ENCODE results near the gene RAB17. TPM values are rescaled to one million over a fixed set of nuclear protein-coding genes. Genes with fewer than 3 reads are reported as not detected.

The RAB17 gene
- total and polyA plus RNA-seq, 2 of the 8 experiments (the other 6 are each of a cell fraction or from before 2014, with no cell fraction given): 42.6 to 83.4 TPM

GRCh38 chr2:237626813-237627440, 36.4 kb upstream of the RAB17 start:
- Histone ChIP-seq H2BK15ac (ENCODE audit: low read length) (peak overlapping the region; percentile 92; the same call in 1 of the 2 replicates), H4K5ac (ENCODE audit: insufficient read length, low read depth, low read length) (peak overlapping the region; percentile 35), H3K18ac (ENCODE audit: extremely low read depth, low read length) (no peak overlapping the region), H3K9ac (replicated peaks in 1 of 4; ENCODE audit: extremely low read depth in 1 of 4, low read depth in 3 of 4, low read length in 3 of 4) (peak overlapping the region in 2 of 4 experiments; percentile 21 to 49; a peak in 2 of 7 replicates), H3K79me2 (ENCODE audit: control insufficient read depth in 1 of 2, insufficient read depth in 2 of 2, low read length in 2 of 2) (peaks cover 0 to 12% of the 10 kb centered on the region in 2 experiments; a peak in 2 of 4 replicates), H3K27me3 (replicated peaks in 1 of 4; ENCODE audit: control insufficient read depth in 3 of 4, extremely low read depth in 1 of 4, insufficient read depth in 3 of 4, low read length in 3 of 4) (peaks cover 0 to 31% (median 24%) of the 10 kb centered on the region in 4 experiments; a peak in 6 of 7 replicates), H2AFZ (ENCODE audit: low read length) (peak overlapping the region; percentile 26; the same call in 1 of the 2 replicates), H2BK20ac (ENCODE audit: low read length) (no peak overlapping the region), H3K9me3 (ENCODE audit: insufficient read depth in 2 of 2, low read depth in 1 of 2, low read length in 1 of 2) (no peaks in the 10 kb centered on the region), H3K27ac (ENCODE audit: low read depth, low read length) (no peak overlapping the region), H4K20me1 (replicated peaks in 1 of 2; ENCODE audit: control insufficient read depth in 1 of 2, insufficient read depth in 2 of 2, low read length in 2 of 2) (peaks cover 0 to 2% of the 10 kb centered on the region in 2 experiments), H3K4me1 (replicated peaks in 1 of 4; ENCODE audit: control insufficient read depth in 3 of 4, insufficient read depth in 4 of 4, low read length in 3 of 4) (peaks cover 3 to 13% (median 8%) of the 10 kb centered on the region in 4 experiments; a peak in 5 of 7 replicates), H2BK12ac (ENCODE audit: low read depth, low read length) (peak overlapping the region; percentile 75; the same call in 1 of the 2 replicates), H3K23ac (ENCODE audit: insufficient read length) (no peak overlapping the region), H4K8ac (ENCODE audit: extremely low read depth, insufficient read depth, low read length) (peak overlapping the region; percentile 78; the same call in 1 of the 2 replicates), H3K4ac (replicated peaks; ENCODE audit: insufficient read length, low read depth, low read length) (no peak overlapping the region), H3K79me1 (ENCODE audit: low read depth, low read length) (peaks cover 4% of the 10 kb centered on the region), H2AK5ac (ENCODE audit: low read depth, low read length) (no peak overlapping the region), H3K23me2 (ENCODE audit: low read depth, low read length) (peaks cover 5% of the 10 kb centered on the region), H2BK120ac (replicated peaks; ENCODE audit: low read depth, low read length) (no peak overlapping the region), H3K36me3 (ENCODE audit: control insufficient read depth in 2 of 4, insufficient read depth in 4 of 4, low read length in 3 of 4) (no peaks in the 10 kb centered on the region), H4K91ac (replicated peaks; ENCODE audit: insufficient read length, low read length) (peak overlapping the region; percentile 26), H3K4me2 (ENCODE audit: insufficient read depth in 1 of 2, low read depth in 2 of 2, low read length in 2 of 2) (peak overlapping the region; percentile 76 to 87), H2BK5ac (ENCODE audit: low read depth, low read length) (no peak overlapping the region; the same call in 1 of the 2 replicates), H3K14ac (ENCODE audit: insufficient read length) (no peak overlapping the region), H3K4me3 (ENCODE audit: extremely low read depth in 1 of 4, insufficient read depth in 2 of 4, low read depth in 3 of 4, low read length in 4 of 4) (peak overlapping the region; percentile 47 to 75 (median 55)), H3K56ac (replicated peaks; ENCODE audit: insufficient read length, low read depth, low read length) (no peak overlapping the region)
- no peak for TF ChIP-seq SAP30 (IDR thresholded peaks at IDR 0.05; ENCODE audit: insufficient read depth, insufficient replicate concordance, low read length)
- peak; percentile 50; the same call in 1 of the 2 replicates for TF ChIP-seq SUZ12 (IDR thresholded peaks at IDR 0.05; ENCODE audit: low read length)
- TF ChIP-seq E2F6 (IDR thresholded peaks at IDR 0.05): 0 out of 2 replicates have a peak, but pooled peaks have one; percentile 28
- no peak for TF ChIP-seq HDAC6 (IDR thresholded peaks at IDR 0.05; ENCODE audit: low read depth, low read length)
- no peak for TF ChIP-seq CTBP2 (IDR thresholded peaks at IDR 0.05; ENCODE audit: borderline replicate concordance, insufficient read depth, insufficient read length, low read length)
- no peak for TF ChIP-seq KDM5A (IDR thresholded peaks at IDR 0.05; ENCODE audit: low read length)
- 14% methylated on average over 34 of the region's 54 CpGs; no CpG with 5 or more reads in 1 of the 2 experiments for WGBS, 2 experiments (ENCODE audit: extremely low coverage in 1 of 2, insufficient coverage in 1 of 2, insufficient read length in 1 of 2, insufficient replicate concordance in 2 of 2, low coverage in 1 of 2, low lambda C conversion rate in 2 of 2, missing lambda C conversion rate in 1 of 2)
- ChIA-PET CTCF (ENCODE audit: partially characterized antibody) (interaction anchor here (0.6 to 2.1 kb wide), 6 partner anchors 12 to 116 kb away, joined by 3 to 12 read pairs (median 4); no protein-coding TSS in a partner anchor), POLR2A (ENCODE audit: partially characterized antibody) (interaction anchor here (1.0 to 6.7 kb wide), 9 partner anchors 12 to 64 kb away, joined by 3 to 42 read pairs (median 6); partner anchors contain the start of gene RAB17)
- DNase-seq (ENCODE audit: low read depth in 1 of 2, low spot score in 2 of 2) (peak in 1 of 2 experiments; percentile 64), FAIRE-seq (no peak)

Measured in H1 (cell line).